Mucosa of rectum (tissue), 2 donors: ENCODE results near the gene CCL7.

ENCODE experiments used
- H3K27ac ChIP-seq, 2 donors: one replicate each; pipeline ENCODE4 v1.7.0; 2013; ENCODE audit warnings: inconsistent platforms in 2 of 2, low read depth in 2 of 2, low read length in 2 of 2
- H3K27me3 ChIP-seq, 2 donors: one replicate each; pipeline ENCODE4 v1.7.0; 2013; ENCODE audit warnings: low read length in 2 of 2; ENCODE audit not compliant: control insufficient read depth in 2 of 2, insufficient read depth in 2 of 2
- H3K36me3 ChIP-seq, 2 donors: one replicate each; pipeline ENCODE4 v1.7.0; 2013; ENCODE audit warnings: low read length in 2 of 2; ENCODE audit not compliant: control insufficient read depth in 2 of 2, insufficient read depth in 2 of 2
- H3K4me1 ChIP-seq, 2 donors: one replicate each; pipeline ENCODE4 v1.7.0; 2013; ENCODE audit warnings: low read length in 2 of 2, mild to moderate bottlenecking in 1 of 2; ENCODE audit not compliant: control insufficient read depth in 2 of 2, insufficient read depth in 2 of 2
- H3K4me3 ChIP-seq, 2 donors: one replicate each; pipeline ENCODE4 v1.7.0; 2013; ENCODE audit warnings: low read length in 2 of 2
- H3K9ac ChIP-seq, 2 donors: one replicate each; pipeline ENCODE4 v1.7.0; 2013; ENCODE audit warnings: low read length in 2 of 2, low read depth in 1 of 2, mild to moderate bottlenecking in 1 of 2
- H3K9me3 ChIP-seq, 2 donors: one replicate each; pipeline ENCODE4 v1.7.0; 2013; ENCODE audit warnings: low read length in 2 of 2; ENCODE audit not compliant: control insufficient read depth in 2 of 2
- donor health status: healthy.
- donor health status: Normal muscosa, but diverticular disease.

CCL7 gene

DNA sequence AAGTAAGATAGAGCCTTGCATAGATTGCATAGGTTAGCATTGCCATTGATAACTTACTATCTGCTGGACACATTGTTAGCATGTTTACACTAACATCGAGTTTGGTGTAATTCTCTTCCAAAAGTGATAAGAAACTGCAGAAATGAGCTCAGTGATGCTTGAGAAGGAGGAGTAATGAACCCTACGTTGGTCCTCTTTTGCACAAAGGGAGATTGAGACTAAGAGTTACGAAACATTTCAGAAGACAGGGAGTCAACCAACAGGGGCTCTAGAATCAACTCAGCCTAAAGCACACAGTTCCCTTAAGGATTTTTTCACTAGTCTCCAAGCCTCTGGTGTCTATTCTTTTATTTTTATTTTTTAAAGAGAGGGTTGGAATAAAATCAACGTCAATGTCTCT, 6.8 kb downstream of the CCL7 start:
- no peak overlapping the region for H3K4me3 ChIP-seq
- H3K9ac ChIP-seq = no peak overlapping the region

GRCh38 chr17:34283571-34283970, 13.6 kb downstream of the CCL7 start:
- H3K36me3 ChIP-seq = no peaks in the 10 kb centered on the region

More for the DNA sequence above, 6.8 kb downstream of the CCL7 start:
- Histone ChIP-seq H3K27ac (no peak overlapping the region), H3K4me1 (no peaks in the 10 kb centered on the region), H3K36me3 (no peaks in the 10 kb centered on the region), H3K9me3 (no peaks in the 10 kb centered on the region), H3K27me3 (no peaks in the 10 kb centered on the region)

GRCh38 chr17:34285286-34285792, 15.3 kb downstream of the CCL7 start, which contains the start of gene CCL11:
TSS of gene CCL11 (plus strand) at chr17:34285742. CDS start at chr17:34285809, 67 bp downstream.
- no peaks in the 10 kb centered on the region for H3K36me3 ChIP-seq
- H3K4me1 ChIP-seq = no peaks in the 10 kb centered on the region
- H3K27ac ChIP-seq = no peak within 1 kb of the TSS
- H3K4me3 ChIP-seq = no peak within 1 kb of the TSS
- peaks cover 0 to 2% of the 10 kb centered on the region in 2 donors for H3K9me3 ChIP-seq
- H3K9ac ChIP-seq = no peak within 1 kb of the TSS
- no peaks in the 10 kb centered on the region for H3K27me3 ChIP-seq

More at GRCh38 chr17:34283571-34283970, 13.6 kb downstream of the CCL7 start:
- Histone ChIP-seq H3K9ac (no peak overlapping the region), H3K27me3 (no peaks in the 10 kb centered on the region), H3K9me3 (no peaks in the 10 kb centered on the region), H3K27ac (no peak overlapping the region), H3K4me1 (no peaks in the 10 kb centered on the region), H3K4me3 (no peak overlapping the region)

GRCh38 chr17:34287875-34288274, 17.9 kb downstream of the CCL7 start:
- H3K4me1 ChIP-seq = no peaks in the 10 kb centered on the region
- H3K27ac ChIP-seq = no peak overlapping the region
- H3K4me3 ChIP-seq = no peak overlapping the region
- H3K27me3 ChIP-seq = no peaks in the 10 kb centered on the region
- H3K9ac ChIP-seq = no peak overlapping the region
- peaks cover 0 to 2% of the 10 kb centered on the region in 2 donors for H3K9me3 ChIP-seq
- H3K36me3 ChIP-seq = no peaks in the 10 kb centered on the region

GRCh38 chr17:34290586-34290985, 20.6 kb downstream of the CCL7 start:
- no peak overlapping the region for H3K4me3 ChIP-seq
- no peaks in the 10 kb centered on the region for H3K4me1 ChIP-seq
- H3K27ac ChIP-seq = no peak overlapping the region
- H3K36me3 ChIP-seq = no peaks in the 10 kb centered on the region
- no peak overlapping the region for H3K9ac ChIP-seq
- H3K27me3 ChIP-seq = no peaks in the 10 kb centered on the region
- peaks cover 0 to 2% of the 10 kb centered on the region in 2 donors for H3K9me3 ChIP-seq

DNA sequence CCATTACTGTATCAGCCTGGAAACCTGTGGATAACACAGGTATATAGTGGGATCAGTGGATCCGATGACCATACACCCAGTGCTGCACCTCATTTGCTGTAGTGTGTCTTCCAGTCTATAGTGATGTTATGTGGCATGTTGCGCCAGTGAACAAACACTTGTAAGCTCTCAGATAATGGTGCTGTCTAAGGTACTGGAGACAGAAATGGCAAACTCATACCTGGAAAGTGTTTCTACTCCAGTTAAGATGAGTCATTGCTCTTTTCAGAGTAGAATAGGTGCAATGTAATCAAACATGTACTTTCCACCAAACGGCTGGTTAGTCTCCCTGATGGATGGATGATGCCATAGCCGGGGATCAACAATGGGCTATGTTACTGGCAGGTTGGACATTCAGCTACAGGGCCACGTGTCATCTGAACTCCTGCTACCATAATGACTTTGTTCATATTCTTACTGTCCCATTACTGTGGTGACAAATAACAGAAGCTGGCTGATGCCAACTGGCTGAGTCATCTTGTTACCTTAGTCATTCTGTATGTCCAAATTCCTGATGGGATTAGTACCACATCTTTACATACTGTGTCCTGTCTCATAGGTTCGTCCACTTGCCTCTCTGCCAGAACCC, 21.8 kb downstream of the CCL7 start:
- H3K27me3 ChIP-seq = no peaks in the 10 kb centered on the region
- H3K36me3 ChIP-seq = no peaks in the 10 kb centered on the region
- H3K4me1 ChIP-seq = no peaks in the 10 kb centered on the region
- no peak overlapping the region for H3K27ac ChIP-seq
- no peak overlapping the region for H3K4me3 ChIP-seq
- peaks cover 0 to 2% of the 10 kb centered on the region in 2 donors for H3K9me3 ChIP-seq
- no peak overlapping the region for H3K9ac ChIP-seq

DNA sequence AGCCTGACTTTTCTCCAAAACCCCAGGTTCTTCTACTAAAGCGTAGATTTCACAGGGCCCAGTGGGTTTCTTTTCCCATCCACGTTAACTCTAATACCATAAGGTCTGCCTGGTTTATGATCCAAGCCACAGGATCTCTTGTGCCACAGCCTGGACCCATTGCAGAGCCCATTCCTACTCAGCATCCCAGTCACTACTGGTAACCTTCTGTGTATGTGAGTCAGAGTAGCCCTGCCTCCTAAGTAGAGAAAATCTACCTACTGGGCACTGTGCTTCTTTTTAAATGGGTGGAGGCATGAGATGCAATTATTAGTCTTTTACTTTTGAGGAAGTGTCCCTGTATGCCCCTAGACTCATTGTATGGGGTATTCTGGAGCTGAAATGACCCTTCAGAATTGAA, 29.0 kb downstream of the CCL7 start:
- Histone ChIP-seq H3K27me3 (peaks cover 3% of the 10 kb centered on the region in 2 donors), H3K4me3 (no peak overlapping the region), H3K27ac (no peak overlapping the region), H3K9me3 (no peaks in the 10 kb centered on the region), H3K9ac (no peak overlapping the region), H3K4me1 (peaks cover 0 to 4% of the 10 kb centered on the region in 2 donors), H3K36me3 (no peaks in the 10 kb centered on the region)

- no peaks in the 10 kb centered on the region for H3K36me3 ChIP-seq
- H3K4me1 ChIP-seq = peaks cover 0 to 4% of the 10 kb centered on the region in 2 donors
- H3K27ac ChIP-seq = no peak overlapping the region
- H3K9ac ChIP-seq = no peak overlapping the region
- no peaks in the 10 kb centered on the region for H3K9me3 ChIP-seq
- H3K27me3 ChIP-seq = peaks cover 3% of the 10 kb centered on the region in 2 donors
- H3K4me3 ChIP-seq = no peak overlapping the region
These were observed 30.0 kb downstream of the CCL7 start for GRCh38 chr17:34299956-34300577.

GRCh38 chr17:34300652-34301370, 30.8 kb downstream of the CCL7 start:
- Histone ChIP-seq H3K4me1 (peaks cover 0 to 4% of the 10 kb centered on the region in 2 donors), H3K27ac (no peak overlapping the region), H3K36me3 (no peaks in the 10 kb centered on the region), H3K4me3 (no peak overlapping the region), H3K27me3 (peaks cover 3% of the 10 kb centered on the region in 2 donors), H3K9me3 (no peaks in the 10 kb centered on the region), H3K9ac (no peak overlapping the region)

DNA sequence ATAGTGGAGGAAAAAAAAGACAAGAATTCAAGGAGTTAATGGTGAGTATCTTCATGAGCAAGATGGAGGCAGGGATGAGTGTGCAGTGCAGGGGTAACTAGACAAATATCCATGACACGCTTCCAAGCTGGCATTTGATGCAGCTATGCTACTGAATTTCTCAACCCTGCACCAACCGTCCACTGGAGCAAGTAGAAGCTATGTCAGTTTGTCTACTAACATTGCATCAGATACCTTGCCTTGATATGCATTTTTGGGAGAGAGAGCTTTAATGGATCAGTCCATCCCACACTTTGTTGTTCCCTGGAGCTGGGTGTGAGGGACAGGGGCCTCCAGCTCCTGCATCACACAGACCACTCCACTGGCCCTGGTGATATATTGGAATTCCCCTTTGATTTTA, 32.0 kb downstream of the CCL7 start:
- Histone ChIP-seq H3K9me3 (no peaks in the 10 kb centered on the region), H3K27me3 (peaks cover 3% of the 10 kb centered on the region in 2 donors), H3K27ac (no peak overlapping the region)

More for the DNA sequence above, 32.0 kb downstream of the CCL7 start:
- H3K4me1 ChIP-seq = peaks cover 0 to 4% of the 10 kb centered on the region in 2 donors
- no peak overlapping the region for H3K4me3 ChIP-seq
- no peak overlapping the region for H3K9ac ChIP-seq
- no peaks in the 10 kb centered on the region for H3K36me3 ChIP-seq
